GM18526 (cell line): Measurements from ENCODE around the gene CRELD1.

Source experiments
- POLR2A ChIP-seq: IDR thresholded peaks from 3 replicates; pipeline ENCODE4 v1.6.1; 2011; ENCODE audit not compliant: insufficient read length; ENCODE audit errors: extremely low read depth

CRELD1 gene

GRCh38 chr3:9916734-9917680 lies 16.6 kb upstream of the CRELD1 start, which contains the start of gene IL17RC:
Gene IL17RC (plus strand): TSS chr3:9917098. CDS start chr3:9917316, 218 bp downstream.
- no peak for TF ChIP-seq POLR2A

GRCh38 chr3:9917820-9918219 lies 15.8 kb upstream of the CRELD1 start:
- TF ChIP-seq POLR2A: no peak

DNA sequence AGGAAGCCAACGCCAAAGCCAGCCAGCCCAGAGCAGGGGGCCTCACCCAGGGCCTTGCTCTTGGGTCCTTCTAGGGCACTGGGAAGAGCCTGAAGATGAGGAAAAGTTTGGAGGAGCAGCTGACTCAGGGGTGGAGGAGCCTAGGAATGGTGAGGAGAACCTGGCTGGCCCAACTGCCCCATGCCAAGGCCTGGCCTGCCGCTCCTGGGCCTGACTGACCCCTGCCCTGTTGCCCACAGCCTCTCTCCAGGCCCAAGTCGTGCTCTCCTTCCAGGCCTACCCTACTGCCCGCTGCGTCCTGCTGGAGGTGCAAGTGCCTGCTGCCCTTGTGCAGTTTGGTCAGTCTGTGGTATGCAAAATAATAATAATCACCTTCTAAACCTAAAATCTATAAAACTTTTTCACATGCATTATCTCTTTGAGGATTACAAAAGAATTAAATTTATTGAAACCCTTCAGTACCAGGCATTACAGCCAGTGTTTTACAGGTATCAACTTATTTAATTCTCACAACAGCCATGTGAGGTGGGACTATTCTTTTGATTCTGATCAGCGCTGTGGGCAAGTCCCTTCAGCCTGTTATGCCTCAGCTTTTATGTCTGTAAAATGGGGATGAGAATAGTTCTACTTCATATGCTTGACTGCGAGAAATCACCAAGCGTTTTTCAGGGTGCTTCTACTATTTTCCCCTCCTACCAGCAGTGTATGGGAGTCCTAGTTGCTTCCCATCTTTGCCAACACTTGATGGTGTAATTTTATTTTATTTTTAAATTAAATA lies 15.2 kb upstream of the CRELD1 start:
- TF ChIP-seq POLR2A: no peak

DNA sequence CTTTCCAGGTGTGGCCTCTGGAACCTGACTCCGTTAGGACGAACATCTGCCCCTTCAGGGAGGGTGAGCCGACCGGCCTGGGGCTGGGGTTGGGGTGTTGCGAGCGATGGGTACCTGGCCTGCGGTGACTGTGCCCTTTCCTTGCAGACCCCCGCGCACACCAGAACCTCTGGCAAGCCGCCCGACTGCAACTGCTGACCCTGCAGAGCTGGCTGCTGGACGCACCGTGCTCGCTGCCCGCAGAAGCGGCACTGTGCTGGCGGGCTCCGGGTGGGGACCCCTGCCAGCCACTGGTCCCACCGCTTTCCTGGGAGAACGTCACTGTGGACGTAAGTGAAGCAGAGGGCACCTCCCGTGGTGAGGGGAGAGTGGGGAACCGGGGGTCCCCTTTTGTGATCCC lies 5.5 kb upstream of the CRELD1 start:
- no peak for TF ChIP-seq POLR2A

DNA sequence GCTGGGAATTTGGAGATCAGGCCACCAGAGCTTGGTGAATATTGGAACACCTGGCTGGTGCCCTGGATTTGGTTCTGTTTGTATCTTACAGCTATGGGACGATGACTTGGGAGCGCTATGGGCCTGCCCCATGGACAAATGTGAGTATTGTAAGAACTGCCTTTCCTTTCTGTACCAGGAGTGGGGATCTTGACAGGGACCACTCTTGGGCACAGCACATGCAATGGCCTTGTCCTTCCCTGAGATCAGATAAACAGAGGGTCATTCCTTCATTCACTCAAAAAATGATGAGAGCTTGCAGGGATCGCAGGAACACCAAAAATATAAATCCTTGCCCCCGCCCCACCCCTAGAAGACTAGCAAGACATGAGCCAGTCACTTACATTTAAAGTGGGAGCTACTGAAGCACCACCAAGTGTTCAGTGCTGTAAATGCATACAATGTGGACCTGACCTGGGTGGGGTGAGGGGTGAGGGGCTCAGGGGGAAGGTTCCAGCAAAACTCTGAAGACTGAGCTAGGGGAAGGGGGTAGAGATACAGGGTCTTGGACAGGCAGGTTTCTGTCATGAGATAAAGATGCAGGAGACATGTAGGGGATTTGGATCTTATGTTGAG lies 2.7 kb upstream of the CRELD1 start:
- no peak for TF ChIP-seq POLR2A

DNA sequence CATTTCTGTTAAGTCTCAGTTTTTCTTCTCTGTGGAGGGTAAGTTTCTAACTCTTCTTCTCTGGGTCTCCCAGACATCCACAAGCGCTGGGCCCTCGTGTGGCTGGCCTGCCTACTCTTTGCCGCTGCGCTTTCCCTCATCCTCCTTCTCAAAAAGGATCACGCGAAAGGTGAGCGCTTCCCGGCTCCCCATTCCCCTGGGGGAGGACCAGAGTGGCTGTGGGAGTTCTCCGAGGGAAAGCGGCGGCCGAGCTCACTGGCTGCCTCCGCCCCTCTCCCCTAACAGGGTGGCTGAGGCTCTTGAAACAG lies 1.1 kb upstream of the CRELD1 start:
- no peak for TF ChIP-seq POLR2A

DNA sequence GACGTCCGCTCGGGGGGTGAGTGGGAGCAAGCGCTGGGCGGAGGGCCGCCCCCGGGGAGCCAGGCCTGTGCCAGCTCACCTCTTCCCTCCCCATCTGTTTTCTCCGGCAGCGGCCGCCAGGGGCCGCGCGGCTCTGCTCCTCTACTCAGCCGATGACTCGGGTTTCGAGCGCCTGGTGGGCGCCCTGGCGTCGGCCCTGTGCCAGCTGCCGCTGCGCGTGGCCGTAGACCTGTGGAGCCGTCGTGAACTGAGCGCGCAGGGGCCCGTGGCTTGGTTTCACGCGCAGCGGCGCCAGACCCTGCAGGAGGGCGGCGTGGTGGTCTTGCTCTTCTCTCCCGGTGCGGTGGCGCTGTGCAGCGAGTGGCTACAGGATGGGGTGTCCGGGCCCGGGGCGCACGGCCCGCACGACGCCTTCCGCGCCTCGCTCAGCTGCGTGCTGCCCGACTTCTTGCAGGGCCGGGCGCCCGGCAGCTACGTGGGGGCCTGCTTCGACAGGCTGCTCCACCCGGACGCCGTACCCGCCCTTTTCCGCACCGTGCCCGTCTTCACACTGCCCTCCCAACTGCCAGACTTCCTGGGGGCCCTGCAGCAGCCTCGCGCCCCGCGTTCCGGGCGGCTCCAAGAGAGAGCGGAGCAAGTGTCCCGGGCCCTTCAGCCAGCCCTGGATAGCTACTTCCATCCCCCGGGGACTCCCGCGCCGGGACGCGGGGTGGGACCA lies 632 bp upstream of the CRELD1 start:
- TF ChIP-seq POLR2A: peak; percentile 38

DNA sequence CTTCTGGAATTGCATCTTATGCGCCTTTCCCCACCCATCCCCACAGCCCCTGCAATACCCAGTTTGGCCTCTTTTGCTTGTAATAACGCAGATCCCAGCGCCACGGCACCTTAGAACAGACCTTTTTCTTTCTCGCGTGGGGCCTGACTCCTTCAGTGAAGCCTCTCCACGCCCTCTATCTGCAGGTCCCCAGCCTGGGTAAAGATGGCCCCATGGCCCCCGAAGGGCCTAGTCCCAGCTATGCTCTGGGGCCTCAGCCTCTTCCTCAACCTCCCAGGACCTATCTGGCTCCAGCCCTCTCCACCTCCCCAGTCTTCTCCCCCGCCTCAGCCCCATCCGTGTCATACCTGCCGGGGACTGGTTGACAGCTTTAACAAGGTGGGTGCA lies 594 bp downstream of the CRELD1 start:
- no peak for TF ChIP-seq POLR2A

- no peak for TF ChIP-seq POLR2A
Measured at GRCh38 chr3:9934993-9935392, 1.4 kb downstream of the CRELD1 start.

- no peak for TF ChIP-seq POLR2A
Measured at GRCh38 chr3:9935966-9936510, 2.4 kb downstream of the CRELD1 start.

GRCh38 chr3:9937486-9938238 lies 4.0 kb downstream of the CRELD1 start:
- TF ChIP-seq POLR2A: no peak

GRCh38 chr3:9938966-9939365 lies 5.3 kb downstream of the CRELD1 start:
- no peak for TF ChIP-seq POLR2A

GRCh38 chr3:9940746-9941145 lies 7.1 kb downstream of the CRELD1 start:
- TF ChIP-seq POLR2A: no peak

DNA sequence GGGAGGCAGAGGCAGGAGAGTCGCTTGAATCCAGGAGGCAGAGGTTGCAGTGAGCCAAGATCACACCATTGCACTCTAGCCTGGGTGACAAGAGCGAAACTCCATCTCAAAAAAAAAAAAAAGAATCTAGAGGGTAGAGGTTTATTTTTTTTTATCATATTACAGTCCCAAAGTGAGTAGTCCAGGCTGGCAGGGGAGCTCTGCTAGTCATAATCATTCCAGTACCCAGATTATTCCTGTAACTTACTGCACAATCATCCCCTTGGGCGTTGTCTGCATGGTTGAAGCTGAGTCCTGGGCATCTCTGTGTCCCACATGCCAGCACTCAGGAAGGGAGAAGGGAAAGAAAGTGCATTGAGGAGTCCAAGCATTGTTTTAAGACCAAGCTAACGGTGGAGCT lies 8.5 kb downstream of the CRELD1 start:
- TF ChIP-seq POLR2A: no peak
